HG03342 (cell line): ENCODE measurements around the gene CABP7.

Experiments
- ATAC-seq: cut with Tn5 transposase; IDR thresholded peaks from one replicate; pipeline ENCODE4 v1.9.1; 2021; ENCODE audit warnings: mild to moderate bottlenecking, moderate library complexity; ENCODE audit not compliant: unreplicated experiment

The CABP7 gene

DNA sequence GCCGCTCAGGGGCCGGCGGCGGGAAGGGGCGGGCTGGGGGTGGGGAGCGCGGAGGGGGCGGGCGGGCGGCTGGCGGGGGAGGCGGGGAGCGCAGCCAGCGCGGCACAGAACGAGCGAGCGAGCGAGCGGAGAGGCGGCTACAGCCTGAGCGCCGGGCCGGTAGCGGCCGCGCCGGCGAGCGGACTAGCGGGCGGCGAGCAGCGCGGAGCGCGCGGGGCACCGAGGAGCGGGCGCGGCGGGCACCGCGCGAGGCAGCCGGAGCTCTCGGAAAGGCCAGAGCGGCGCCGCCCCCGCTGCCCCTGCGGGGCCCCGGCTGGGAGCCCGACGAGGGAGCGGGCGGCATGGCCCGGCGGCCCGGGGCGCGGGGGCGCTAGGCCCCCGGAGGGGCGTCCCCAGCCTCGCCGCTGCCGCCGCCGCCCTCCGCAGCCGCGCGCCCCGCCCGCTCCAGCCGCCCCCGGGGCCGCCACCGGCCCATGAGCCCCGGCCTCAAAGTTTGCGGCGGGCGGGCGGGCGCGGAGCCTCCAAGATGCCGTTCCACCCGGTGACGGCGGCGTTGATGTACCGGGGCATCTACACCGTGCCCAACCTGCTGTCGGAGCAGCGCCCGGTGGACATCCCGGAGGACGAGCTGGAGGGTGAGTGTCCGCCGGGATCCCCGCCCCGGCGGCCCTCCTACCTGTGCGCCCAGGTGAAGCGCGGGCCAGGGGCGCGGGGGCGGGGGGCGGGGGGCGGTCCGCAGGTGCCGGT is at the start of gene CABP7:
TSS of gene CABP7 (plus strand) at position 105 of the 747 bp plus-strand sequence. CDS start at position 527, 422 bp downstream.
- ATAC-seq, result no peak

GRCh38 chr22:29670626-29671025 is 49.2 kb upstream of the CABP7 start:
- no peak for ATAC-seq

- ATAC-seq, result no peak
Observed at GRCh38 chr22:29673361-29674066, 46.3 kb upstream of the CABP7 start.

GRCh38 chr22:29674121-29674520 is 45.7 kb upstream of the CABP7 start:
- no peak for ATAC-seq

GRCh38 chr22:29679316-29679715 is 40.5 kb upstream of the CABP7 start:
- no peak for ATAC-seq

DNA sequence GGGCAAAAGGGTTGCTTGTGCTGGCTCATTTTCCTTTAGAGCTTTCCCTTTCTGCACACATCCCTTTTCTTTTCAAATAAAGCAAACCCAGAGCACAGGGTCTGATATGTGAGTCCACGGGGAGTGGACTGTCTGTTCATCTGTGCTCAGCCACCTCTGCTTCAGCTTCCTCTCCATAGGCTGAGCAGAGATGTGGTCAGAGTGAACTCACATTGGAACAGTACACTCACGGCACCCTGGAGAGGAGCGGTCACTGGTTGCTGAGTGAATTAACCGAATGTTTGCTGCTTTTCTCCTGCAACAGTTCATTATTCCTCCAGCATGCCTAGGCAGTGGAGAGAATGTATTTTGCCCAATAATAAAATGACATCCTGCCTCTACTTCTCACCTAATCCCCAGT is 36.3 kb upstream of the CABP7 start:
- no peak for ATAC-seq

DNA sequence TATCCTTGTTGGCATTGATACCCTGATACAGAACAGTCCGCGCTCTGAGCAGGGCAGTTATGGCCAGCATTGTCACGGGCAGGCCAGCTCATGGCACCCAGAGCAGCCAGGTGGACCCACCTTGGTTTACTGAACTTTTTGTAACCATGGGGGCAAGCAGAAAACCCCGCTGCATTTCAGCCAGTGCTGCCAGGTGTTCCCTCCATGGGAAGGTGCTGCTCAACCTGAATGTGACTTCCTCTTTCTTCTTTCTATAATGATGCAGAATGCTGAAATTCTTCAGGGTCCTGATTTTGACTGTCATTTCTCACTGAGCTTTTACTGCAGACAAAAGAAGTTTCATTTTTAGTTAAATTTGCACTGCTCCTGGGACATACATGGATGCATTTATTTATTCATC is 35.6 kb upstream of the CABP7 start:
- no peak for ATAC-seq

GRCh38 chr22:29689206-29689879 is 30.5 kb upstream of the CABP7 start:
- no peak for ATAC-seq

- no peak for ATAC-seq
Observed at GRCh38 chr22:29689880-29690213, 30.0 kb upstream of the CABP7 start.

GRCh38 chr22:29690476-29690875 is 29.3 kb upstream of the CABP7 start:
- no peak for ATAC-seq

DNA sequence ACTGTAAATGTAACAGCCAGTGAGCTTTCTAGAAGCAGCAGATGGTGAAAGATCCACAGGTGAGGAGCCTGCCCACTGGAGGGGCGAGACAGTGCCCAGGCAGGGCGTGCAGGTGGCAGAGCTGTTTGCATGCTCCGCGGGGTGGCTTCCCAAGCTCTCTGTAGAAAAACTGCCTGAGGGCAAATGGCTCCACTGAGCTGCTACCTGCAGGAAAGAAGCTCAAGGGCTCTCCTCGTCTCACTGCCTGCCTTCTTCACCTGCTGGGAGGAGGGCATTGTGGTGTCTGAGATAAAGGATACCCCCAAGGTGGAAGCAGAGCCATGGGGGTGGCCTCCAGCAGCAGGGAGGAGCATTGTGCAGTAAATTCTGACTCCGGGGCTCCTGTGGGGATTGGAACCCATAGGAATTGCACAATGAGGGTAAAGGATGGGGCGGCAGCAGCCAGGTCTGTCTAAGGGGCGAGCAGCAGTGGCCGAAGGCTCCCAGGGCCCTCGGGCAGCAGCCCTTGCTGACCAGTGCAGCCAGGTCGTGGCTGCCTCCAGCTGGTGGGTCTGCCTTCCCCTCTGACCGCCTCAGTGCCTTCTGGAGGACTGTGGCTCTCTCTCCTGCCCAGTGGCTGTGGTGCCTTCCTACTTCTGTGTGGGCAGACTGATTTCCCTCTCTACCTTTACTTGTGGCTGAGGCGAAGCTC is 28.0 kb upstream of the CABP7 start:
- no peak for ATAC-seq

DNA sequence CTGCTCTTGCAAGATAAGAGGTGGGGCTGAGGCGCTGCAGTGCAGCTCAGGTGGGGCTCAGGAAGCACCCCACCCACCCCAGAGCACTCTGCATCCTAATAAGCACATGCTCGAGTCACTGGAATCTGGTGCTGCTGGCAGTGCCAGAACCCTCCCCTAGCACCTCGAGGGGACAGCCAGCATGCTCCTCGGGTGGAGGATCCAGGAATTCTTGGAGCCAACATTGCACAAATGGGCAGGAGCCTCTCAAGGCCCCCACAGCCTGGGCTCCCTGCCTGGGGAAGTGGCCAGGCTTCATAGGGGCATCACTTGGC is 27.5 kb upstream of the CABP7 start:
- no peak for ATAC-seq

DNA sequence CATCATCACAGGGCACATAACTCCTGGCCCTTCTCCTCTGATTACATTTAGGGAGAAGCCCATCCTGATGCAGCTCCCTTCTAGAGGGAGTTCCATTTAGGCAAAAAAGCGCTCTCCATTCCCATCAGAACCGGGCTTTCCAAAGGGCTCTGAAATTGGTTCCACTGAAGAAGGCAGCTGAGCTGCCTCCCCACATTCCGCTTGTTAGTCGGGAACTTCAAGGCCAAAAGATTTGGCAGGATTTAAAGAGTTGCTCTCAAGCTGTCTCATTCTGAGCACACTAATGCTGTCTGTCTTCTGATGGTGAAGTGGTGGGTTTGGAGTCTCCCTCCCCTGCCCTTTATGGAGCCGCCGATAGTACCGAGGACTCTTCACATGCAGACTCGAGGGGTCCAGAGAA is 26.6 kb upstream of the CABP7 start:
- ATAC-seq, result no peak

- ATAC-seq, result no peak
Observed at GRCh38 chr22:29693671-29694070, 26.1 kb upstream of the CABP7 start.

GRCh38 chr22:29695129-29695926 is 24.5 kb upstream of the CABP7 start:
- no peak for ATAC-seq

- no peak for ATAC-seq
Observed at GRCh38 chr22:29697853-29698598, 21.8 kb upstream of the CABP7 start.

GRCh38 chr22:29700206-29700899 is 19.4 kb upstream of the CABP7 start:
- no peak for ATAC-seq

DNA sequence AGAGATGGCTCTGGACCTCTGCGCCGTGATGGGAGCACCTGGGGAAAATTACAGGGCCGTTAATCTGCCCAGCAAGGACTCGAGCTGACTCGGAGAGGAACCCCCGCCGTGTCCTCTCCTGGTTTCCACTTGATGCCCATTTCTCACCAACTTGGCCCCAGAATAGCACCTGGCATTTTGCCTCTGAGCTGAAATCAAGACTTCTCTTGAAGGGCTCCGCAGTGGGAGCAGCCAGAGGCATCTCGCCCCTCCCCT is 19.0 kb upstream of the CABP7 start:
- ATAC-seq, result no peak

- ATAC-seq, result no peak
Observed at GRCh38 chr22:29701155-29701999, 18.4 kb upstream of the CABP7 start.
